Esophagus (tissue), 2 donors: ENCODE results near the gene ESR2. TPM values are rescaled to one million over a fixed set of nuclear protein-coding genes. Genes with fewer than 3 reads are reported as not detected.
"Not testable (repeated sequence)": the region's sequence is repeated elsewhere in the genome, so short reads cannot be mapped to it uniquely, and the experiment has no call there.

Source experiments
- H3K27ac ChIP-seq, 2 donors: one replicate each; pipeline ENCODE4 v1.5.1; 2013; ENCODE audit warnings: low read depth in 2 of 2, mild to moderate bottlenecking in 2 of 2, inconsistent platforms in 1 of 2, low read length in 1 of 2, moderate library complexity in 1 of 2
- H3K27me3 ChIP-seq, 2 donors: one replicate each; pipeline ENCODE4 v1.6.1; 2013; ENCODE audit warnings: low read length in 2 of 2, control low read depth in 1 of 2, mild to moderate bottlenecking in 1 of 2; ENCODE audit not compliant: insufficient read depth in 2 of 2, control insufficient read depth in 1 of 2
- H3K36me3 ChIP-seq, 2 donors: one replicate each; pipeline ENCODE4 v1.6.1; 2013; ENCODE audit warnings: low read length in 1 of 2; ENCODE audit not compliant: control insufficient read depth in 2 of 2, insufficient read depth in 2 of 2
- H3K4me1 ChIP-seq, 2 donors: one replicate each; pipeline ENCODE4 v1.6.1; 2013; ENCODE audit warnings: low read length in 1 of 2; ENCODE audit not compliant: control insufficient read depth in 2 of 2, insufficient read depth in 2 of 2
- H3K4me3 ChIP-seq, 2 donors: one replicate each; pipeline ENCODE4 v1.5.1; 2013; ENCODE audit warnings: low read length in 2 of 2, mild to moderate bottlenecking in 2 of 2, low read depth in 1 of 2, moderate library complexity in 1 of 2
- H3K9me3 ChIP-seq, 2 donors: one replicate each; pipeline ENCODE4 v1.6.1; 2013; ENCODE audit warnings: mild to moderate bottlenecking in 2 of 2, low read depth in 1 of 2, low read length in 1 of 2, moderate library complexity in 1 of 2; ENCODE audit not compliant: control insufficient read depth in 2 of 2, insufficient read depth in 1 of 2
- WGBS, 2 donors: extraction: QIAGEN DNeasy Blood & Tissue Kit; methylation state at CpG; one replicate each; pipeline ENCODE4 v1.1.7; 2013; 5-methylcytosine and 5-hydroxymethylcytosine counted together
- polyA plus RNA-seq, 2 donors: library from polyadenylated mRNA; stranded (reverse); fragments of 200-250 nt; gene quantifications; one replicate each; pipeline ENCODE4 v1.2.3, GENCODE V29; 2013
- donor health status: healthy with polysubstance abuse.
- donor health status: Bipolar disorder and iron deficiency.

Gene ESR2
- polyA plus RNA-seq, 2 donors = 0.15 to 0.20 TPM

- not testable (repeated sequence) for H3K36me3 ChIP-seq, H3K27me3 ChIP-seq, H3K9me3 ChIP-seq, H3K4me1 ChIP-seq, H3K4me3 ChIP-seq, H3K27ac ChIP-seq
- 71 to 80% methylated on average over 1 of the region's 1 CpG for WGBS, 2 donors
Measured at GRCh38 chr14:64318695-64319094, 24.5 kb upstream of the ESR2 start.

DNA sequence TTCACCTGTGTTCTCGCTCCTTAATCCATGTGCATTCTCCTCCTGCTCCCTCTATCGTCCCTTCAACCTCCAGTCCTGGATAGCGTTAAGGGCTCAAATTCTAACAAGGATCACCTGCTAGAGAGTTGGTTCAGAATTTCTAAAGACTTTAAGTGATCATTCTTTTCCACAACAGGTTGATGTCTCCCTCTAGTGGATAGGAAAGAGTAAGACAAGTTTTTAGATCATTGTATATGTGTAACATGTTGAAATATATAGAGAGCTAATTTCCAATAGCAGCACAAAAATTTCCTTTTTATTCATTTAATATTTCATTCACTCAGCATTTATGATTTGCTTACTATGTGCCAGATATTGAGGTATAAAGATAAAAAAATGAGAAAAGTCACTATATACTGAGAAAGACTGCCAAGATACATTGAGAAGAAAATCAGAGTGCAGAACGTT is 9.3 kb upstream of the ESR2 start:
- 20 to 22% methylated on average over 4 of the region's 4 CpGs for WGBS, 2 donors
- Histone ChIP-seq H3K36me3 (no peaks in the 10 kb centered on the region), H3K27ac (no peak overlapping the region), H3K27me3 (no peaks in the 10 kb centered on the region), H3K9me3 (no peaks in the 10 kb centered on the region), H3K4me3 (no peak overlapping the region), H3K4me1 (no peaks in the 10 kb centered on the region)

DNA sequence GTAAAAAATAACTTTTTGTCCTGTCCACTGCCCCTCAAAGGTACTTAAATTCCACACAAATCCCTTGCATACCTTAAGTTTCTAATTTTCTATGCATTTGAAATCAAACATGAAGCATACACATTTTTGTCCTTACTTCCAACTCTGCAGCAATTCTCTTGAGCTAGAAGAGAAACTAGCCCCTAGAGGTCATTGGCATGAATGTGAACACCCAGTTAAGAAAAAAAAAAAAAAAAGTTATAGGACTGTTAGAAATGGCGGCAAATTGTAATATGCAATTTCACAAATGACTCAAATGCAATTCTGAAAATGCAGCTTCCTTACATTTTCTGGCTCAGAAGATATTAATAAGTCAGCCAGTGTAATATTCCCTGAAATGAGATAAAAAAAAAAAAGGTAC is 4.6 kb upstream of the ESR2 start:
- no peak overlapping the region for H3K4me3 ChIP-seq
- no peak overlapping the region for H3K27ac ChIP-seq
- H3K9me3 ChIP-seq = peaks cover 0 to 2% of the 10 kb centered on the region in 2 donors
- no peaks in the 10 kb centered on the region for H3K27me3 ChIP-seq
- H3K4me1 ChIP-seq = peaks cover 7 to 8% of the 10 kb centered on the region in 2 donors
- no peaks in the 10 kb centered on the region for H3K36me3 ChIP-seq
- 92 to 95% methylated on average over 1 of the region's 1 CpG for WGBS, 2 donors

GRCh38 chr14:64296561-64296960 is 2.4 kb upstream of the ESR2 start:
- H3K9me3 ChIP-seq = peaks cover 0 to 2% of the 10 kb centered on the region in 2 donors
- no peaks in the 10 kb centered on the region for H3K36me3 ChIP-seq
- H3K4me1 ChIP-seq = peaks cover 7 to 8% of the 10 kb centered on the region in 2 donors
- H3K4me3 ChIP-seq = no peak overlapping the region
- H3K27me3 ChIP-seq = no peaks in the 10 kb centered on the region
- H3K27ac ChIP-seq = peak overlapping the region; percentile 72

DNA sequence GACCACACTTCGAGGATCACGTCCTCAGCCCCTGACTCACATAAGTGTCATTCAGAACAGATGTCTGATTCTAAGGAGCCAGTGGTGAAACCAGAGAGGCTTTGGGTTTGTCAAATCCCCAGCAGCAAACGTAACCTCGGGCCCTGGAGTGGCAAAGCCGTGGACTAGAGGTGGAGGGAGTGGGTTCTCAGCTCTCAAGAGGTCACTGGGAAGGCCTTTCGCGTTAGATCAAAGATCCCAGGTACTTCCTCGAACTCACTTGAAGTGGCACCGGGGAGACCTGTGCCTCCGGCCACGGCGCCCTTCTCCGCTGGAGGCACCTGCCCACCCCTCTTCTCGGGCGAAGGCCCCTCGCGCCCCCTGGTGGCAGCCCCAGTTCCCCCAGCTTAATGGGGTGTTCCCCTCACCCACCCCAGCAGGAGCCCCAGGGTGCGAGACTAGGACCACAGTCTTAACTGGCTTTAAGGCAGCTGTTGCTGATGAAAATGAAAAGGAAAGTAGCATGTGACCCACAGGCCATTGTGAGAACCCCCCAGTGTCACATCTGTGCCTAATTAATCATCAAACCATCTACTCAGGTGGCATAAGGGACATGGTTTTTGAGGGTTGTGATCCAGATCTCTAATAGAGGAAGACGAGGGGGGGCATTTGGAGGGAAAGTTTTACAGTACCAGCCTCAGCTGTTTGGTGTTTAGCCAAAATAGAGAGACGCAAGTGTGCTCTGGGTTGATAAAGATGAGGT is 672 bp upstream of the ESR2 start:
- Histone ChIP-seq H3K9me3 (peaks cover 0 to 2% of the 10 kb centered on the region in 2 donors), H3K4me3 (peak overlapping the region; percentile 46 to 63), H3K27ac (no peak overlapping the region), H3K27me3 (no peaks in the 10 kb centered on the region), H3K4me1 (peaks cover 7 to 8% of the 10 kb centered on the region in 2 donors), H3K36me3 (no peaks in the 10 kb centered on the region)
- WGBS, 2 donors = 7 to 13% methylated on average over 19 to 20 of the region's 20 CpGs

GRCh38 chr14:64292197-64292596 is 2.0 kb downstream of the ESR2 start:
- 78 to 87% methylated on average over 3 of the region's 3 CpGs for WGBS, 2 donors
- Histone ChIP-seq H3K9me3 (peaks cover 0 to 2% of the 10 kb centered on the region in 2 donors), H3K4me3 (no peak overlapping the region), H3K27me3 (no peaks in the 10 kb centered on the region), H3K4me1 (peaks cover 7 to 8% of the 10 kb centered on the region in 2 donors), H3K36me3 (no peaks in the 10 kb centered on the region), H3K27ac (no peak overlapping the region)

- peaks cover 6 to 7% of the 10 kb centered on the region in 2 donors for H3K4me1 ChIP-seq
- H3K4me3 ChIP-seq = no peak overlapping the region
- H3K27me3 ChIP-seq = no peaks in the 10 kb centered on the region
- no peak overlapping the region for H3K27ac ChIP-seq
- H3K36me3 ChIP-seq = no peaks in the 10 kb centered on the region
- peaks cover 0 to 2% of the 10 kb centered on the region in 2 donors for H3K9me3 ChIP-seq
- WGBS, 2 donors = 93 to 100% methylated on average over 1 of the region's 1 CpG
Measured at GRCh38 chr14:64289571-64289970, 4.6 kb downstream of the ESR2 start.

GRCh38 chr14:64281805-64282204 is 12.4 kb downstream of the ESR2 start:
- Histone ChIP-seq H3K27me3 (no peaks in the 10 kb centered on the region), H3K27ac (no peak overlapping the region), H3K4me1 (no peaks in the 10 kb centered on the region), H3K4me3 (no peak overlapping the region), H3K9me3 (no peaks in the 10 kb centered on the region), H3K36me3 (no peaks in the 10 kb centered on the region)
- WGBS, 2 donors = 50 to 58% methylated on average over 2 of the region's 2 CpGs

DNA sequence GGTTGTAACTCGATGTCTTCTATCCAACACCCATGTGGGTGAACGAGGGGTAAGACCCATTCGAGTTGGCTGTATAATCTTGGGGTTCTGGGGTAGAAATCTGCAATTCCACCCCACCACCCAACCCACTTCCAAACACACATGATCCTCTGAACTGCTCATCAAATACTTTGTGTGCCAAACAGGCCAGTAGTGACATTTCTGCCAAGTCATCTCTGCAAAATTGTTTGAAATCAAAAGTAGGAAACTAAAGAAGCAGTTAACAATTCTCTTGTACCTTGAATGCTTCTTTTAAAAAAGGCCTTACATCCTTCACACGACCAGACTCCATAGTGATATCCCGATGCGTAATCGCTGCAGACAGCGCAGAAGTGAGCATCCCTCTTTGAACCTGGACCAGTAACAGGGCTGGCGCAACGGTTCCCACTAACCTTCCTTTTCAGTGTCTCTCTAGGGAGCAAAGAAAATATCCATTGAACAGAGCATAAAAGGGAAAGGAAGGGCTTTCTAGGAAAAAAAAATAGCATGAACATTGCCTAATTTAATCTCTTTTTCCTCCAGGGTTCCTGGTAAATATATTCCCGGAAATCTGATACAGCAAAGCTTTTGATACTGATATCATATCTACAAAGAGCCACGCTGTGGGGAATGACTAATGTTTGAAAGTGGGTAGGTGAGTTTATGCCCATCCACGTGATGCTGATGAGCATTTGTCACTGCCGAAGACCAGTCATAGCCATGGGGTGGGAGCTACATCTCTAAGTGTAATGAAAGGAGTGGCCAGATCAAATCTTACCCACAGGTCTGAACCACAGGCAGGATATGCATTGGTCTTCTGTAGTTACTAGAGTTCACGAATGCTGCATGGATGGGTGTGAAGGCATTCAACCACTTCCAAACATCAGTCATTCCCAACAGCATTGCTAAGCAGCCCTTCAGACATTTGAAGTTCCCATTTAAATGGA is 14.2 kb downstream of the ESR2 start:
- no peak overlapping the region for H3K27ac ChIP-seq

More for the DNA sequence above, 14.2 kb downstream of the ESR2 start:
- Histone ChIP-seq H3K4me3 (no peak overlapping the region), H3K27me3 (no peaks in the 10 kb centered on the region), H3K4me1 (no peaks in the 10 kb centered on the region), H3K9me3 (no peaks in the 10 kb centered on the region), H3K36me3 (no peaks in the 10 kb centered on the region)
- WGBS, 2 donors = 77 to 81% methylated on average over 15 of the region's 15 CpGs
